Fibroblast of gingiva (primary cell): ENCODE results near the gene PPM1D.
"Not testable (repeated sequence)": the region's sequence is repeated elsewhere in the genome, so short reads cannot be mapped to it uniquely, and the experiment has no call there.

Experiments used
- DNase-seq: peaks from one replicate; pipeline ENCODE4 v3.0.0-alpha.2; 2011; ENCODE audit warnings: low read depth

Gene PPM1D

DNA sequence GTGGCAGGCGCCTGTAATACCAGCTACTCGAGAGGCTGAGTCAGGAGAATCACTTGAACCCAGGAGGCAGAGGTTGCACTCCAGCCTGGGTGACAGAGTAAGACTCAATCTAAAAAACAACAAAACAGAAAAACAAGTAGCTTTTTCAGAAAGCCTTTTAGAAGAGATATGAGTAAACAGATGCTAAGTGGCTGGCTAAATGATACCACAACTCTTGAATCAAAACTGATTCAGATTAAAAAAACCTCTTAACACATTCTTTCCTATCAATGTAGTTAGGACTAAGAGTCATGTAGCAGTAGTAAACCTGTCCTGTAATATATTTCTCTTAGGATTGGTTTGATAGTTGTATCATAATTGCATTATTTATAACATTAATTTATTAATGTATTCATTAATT lies 23.0 kb downstream of the PPM1D start:
- no peak for DNase-seq

DNA sequence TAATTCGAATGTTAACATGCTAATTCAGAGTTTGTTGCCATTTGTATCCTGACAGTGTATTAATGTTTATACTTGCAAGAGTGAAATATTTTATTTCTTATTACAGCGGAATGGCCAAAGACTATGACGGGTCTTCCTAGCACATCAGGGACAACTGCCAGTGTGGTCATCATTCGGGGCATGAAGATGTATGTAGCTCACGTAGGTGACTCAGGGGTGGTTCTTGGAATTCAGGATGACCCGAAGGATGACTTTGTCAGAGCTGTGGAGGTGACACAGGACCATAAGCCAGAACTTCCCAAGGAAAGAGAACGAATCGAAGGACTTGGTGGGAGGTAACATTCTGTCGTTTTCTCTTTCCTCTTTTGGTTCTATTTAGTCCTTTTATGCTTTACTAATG lies 23.4 kb downstream of the PPM1D start:
- no peak for DNase-seq

DNA sequence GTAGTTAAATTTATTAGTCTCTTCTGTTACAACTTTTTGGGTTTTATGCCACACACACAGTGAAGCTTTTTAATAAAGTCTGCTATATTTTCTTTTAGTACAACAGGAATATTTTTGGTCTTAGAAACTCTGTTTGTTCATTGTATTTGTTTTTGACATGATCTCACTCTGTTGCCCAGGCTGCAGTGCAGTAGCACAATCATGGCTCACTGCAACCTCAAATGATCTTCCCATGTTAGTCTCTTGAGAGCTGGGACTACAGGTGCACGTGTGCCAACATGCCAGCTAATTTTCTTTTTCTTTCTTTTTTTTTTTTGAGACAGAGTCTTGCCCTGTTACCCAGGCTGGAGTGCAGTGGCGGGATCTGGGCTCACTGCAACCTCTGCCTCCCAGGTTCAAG lies 27.1 kb downstream of the PPM1D start:
- no peak for DNase-seq

DNA sequence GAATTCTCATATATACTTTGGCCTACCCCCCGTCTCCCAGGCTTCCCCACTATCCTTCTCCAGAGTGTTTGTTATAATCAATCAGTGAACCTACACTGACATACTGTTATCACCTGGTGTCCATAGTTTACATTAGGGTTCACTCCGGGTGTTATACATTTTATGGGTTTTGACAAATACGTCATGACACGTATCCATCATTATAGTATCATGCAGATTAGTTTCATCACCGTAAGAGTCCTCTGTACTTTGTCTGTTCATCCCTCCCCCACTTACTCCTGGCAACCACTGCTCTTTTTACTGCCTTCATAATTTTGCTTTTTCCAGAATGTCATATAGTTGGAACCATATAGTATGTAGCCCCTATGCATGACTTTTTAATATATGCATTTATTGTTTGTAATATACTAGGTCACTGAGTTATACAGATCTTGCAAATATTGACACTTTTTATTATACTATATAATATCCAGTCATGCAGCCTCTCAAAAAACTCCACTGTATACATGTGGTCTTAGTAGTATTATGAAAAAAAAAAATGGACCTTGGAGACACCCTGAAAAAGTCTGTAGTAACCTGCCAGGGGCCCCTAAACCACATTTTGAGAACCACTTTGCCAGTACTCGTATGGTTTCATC lies 28.4 kb downstream of the PPM1D start:
- no peak for DNase-seq

DNA sequence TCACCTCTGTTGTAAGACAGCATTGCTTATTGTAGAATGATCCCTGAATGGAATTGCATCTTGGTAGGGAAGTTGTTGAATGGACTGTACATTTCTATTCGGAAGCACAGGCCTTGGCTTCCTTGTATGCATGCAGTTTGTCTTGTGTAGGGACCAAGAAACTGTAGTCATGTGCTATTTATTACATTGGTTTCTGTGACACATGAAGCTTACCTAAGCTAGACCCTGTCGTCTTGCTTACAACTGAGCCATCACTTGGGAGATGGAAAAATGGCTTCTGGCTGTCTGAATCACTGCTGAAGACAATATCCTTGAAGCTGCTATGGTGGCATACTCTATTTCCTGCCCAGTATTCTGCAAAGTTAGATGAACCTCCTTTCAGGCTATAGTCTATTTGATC lies 29.1 kb downstream of the PPM1D start:
- no peak for DNase-seq

- DNase-seq, result peak; percentile 17
These were observed 30.4 kb downstream of the PPM1D start for GRCh38 chr17:60630352-60630751.

GRCh38 chr17:60631119-60631518 lies 31.1 kb downstream of the PPM1D start:
- no peak for DNase-seq

- no peak for DNase-seq
These were observed 37.7 kb downstream of the PPM1D start for GRCh38 chr17:60637683-60638082.

GRCh38 chr17:60639019-60639330 lies 39.0 kb downstream of the PPM1D start:
- no peak for DNase-seq

DNA sequence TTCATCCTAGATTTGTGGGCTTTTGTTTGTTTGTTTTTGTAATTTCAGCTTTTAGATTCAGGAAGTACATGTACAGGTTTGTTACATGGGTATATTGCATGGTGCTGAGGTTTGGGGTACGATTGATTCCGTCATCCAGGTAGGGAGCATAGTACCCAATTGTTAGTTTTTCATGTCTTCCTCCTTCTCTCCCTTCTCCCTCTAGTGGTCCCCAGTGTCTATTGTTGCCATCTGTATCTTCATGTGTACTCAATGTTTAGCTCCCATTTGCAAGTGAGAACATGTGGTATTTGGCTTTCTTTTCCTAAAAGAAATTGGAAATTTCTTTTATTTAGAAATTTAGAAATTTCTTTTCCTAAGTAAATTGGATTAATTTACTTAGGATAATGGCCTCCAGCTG lies 40.5 kb downstream of the PPM1D start:
- peak; percentile 11 for DNase-seq

DNA sequence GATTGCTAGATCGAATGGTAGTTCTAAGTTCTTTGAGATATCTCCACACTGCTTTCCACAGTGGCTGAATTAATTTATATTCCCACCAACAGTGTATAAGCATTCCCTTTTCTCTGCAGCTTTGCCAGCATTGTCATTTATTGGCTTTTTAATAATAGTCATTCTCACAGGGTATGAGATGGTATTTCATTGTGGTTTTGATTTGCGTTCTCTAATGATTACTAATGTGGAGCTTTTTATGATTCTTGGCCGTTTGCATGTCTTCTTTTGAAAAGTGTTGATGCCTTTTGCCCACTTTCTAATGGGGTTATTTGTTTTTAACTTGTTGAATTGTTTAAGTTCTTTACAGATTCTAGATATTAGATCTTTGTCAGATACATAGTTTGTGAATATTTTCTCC lies 41.1 kb downstream of the PPM1D start:
- DNase-seq, result peak; percentile 48

DNA sequence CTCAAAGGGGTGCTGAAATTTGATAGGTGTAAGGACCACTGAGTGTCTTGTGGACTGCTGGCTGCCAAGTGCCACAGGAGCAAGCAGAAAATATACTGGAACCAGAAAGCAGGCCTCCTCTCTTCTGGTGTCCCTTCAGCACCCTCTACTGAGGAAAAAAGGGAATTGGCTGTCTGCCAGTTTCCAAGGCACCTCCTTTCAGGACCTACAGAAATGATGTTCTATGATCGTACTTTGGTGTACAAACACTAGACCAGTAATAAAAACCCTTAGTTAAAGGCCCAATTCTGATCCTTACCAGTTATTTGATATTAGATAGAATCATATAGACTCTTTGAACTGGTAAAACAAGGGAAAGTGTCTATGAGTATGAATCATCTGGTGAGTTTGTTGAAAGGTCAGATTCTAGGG lies 41.8 kb downstream of the PPM1D start:
- DNase-seq, result peak; percentile 68

DNA sequence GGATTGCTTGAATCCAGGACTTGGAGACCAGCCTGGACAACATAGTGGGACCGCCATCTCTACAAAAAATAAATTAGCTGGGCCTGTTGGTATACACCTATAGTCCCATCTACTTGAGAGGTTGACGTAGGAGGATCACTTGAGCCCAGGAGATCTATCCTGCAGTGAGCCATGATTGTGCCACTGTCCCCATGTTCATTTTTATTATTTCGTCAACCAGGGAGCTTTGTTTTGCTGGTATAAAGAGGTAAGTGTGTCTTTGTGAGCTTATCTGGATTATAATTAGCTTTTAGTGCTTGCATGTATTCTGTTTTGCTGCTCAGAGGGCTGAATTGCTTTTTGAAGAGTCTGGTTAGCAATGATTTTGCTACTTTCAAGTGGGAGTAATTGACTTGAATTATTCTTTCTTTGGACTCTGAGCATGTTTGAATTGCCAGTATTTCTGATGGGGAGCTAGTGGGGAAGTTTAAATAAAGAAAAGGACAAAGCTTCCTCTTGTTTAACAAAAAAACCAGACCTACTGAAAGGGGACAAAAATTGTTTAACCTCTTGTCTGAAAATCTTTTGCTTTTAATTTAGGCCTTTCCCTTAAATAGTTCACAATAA lies 46.0 kb downstream of the PPM1D start:
- no peak for DNase-seq

- no peak for DNase-seq
These were observed 46.7 kb downstream of the PPM1D start for GRCh38 chr17:60646701-60647100.

DNA sequence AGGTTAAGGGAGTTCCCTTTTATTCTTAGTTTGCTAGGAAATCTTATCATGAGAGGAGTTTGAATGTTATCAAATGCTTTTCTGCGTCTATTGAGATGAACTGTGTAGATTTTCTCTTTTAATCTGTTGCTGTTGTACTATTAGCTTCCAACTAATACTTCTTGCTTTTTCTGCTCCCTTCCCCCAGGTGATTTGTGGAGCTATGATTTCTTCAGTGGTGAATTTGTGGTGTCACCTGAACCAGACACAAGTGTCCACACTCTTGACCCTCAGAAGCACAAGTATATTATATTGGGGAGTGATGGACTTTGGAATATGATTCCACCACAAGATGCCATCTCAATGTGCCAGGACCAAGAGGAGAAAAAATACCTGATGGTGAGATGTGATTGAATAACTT lies 47.7 kb downstream of the PPM1D start:
- no peak for DNase-seq

DNA sequence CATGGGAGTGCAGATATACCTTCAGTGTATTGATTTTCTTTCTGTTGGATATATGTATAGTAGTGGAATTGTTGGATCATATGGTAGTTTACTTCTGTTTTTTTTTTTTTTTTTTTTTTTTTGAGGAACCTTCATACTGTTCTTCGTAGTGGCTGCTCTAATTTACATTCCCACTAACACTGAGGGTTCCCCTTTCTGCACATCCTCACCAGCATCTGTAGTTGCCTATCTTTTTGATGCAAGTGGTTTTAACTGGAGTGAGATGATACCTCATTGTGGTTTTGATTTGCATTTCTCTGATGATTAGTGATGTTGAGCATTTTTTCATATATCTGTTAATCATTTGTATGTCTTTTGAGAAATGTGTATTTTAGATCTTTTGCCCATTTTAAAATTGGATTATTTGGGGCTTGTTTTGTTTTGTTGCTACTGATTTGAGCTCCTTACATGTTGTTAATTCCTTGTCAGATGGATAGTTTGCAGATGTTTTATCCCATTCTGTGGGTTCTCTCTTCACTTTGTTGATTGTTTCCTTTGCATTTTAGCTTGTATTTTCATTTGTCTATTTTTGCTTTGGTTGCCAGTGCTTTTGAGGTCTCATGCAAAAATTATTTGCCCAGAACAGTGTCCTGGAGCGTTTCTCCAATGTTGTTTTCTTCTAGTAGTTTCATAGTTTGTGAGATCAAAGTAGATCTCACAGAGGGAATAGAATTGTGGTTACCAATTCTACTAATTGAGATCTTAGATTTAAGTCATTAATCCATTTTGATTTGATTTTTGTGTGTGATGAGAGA lies 52.7 kb downstream of the PPM1D start:
- DNase-seq, result no peak

DNA sequence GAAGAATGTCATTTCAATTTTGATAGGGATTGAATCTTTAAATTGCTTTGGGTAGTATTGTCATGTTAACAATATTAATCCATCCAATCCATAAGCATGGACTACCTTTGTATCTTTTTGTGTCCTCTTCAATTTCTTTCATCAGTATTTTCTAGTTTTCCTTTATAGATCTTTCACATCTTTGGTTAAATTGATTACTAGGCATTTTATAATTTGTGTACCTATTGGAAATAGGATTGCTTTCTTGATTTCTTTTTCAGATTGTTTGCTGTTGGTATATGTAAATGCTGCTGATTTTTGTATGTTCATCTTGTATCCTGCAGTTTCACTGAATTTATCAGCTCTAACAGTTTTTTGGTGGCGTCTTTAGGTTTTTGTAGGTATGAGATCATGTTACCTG lies 53.6 kb downstream of the PPM1D start:
- DNase-seq, result no peak

DNA sequence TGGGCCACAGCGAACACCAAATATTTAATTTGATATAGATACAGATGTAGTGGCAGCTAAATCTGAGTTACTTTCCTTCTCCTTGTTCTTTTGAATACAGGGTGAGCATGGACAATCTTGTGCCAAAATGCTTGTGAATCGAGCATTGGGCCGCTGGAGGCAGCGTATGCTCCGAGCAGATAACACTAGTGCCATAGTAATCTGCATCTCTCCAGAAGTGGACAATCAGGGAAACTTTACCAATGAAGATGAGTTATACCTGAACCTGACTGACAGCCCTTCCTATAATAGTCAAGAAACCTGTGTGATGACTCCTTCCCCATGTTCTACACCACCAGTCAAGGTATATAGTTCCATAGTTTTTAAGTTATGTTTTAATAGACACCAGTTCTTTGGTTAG lies 56.5 kb downstream of the PPM1D start:
- no peak for DNase-seq

- DNase-seq, result no peak
These were observed 59.2 kb downstream of the PPM1D start for GRCh38 chr17:60659156-60659555.

GRCh38 chr17:60661489-60661888 lies 61.5 kb downstream of the PPM1D start:
- no peak for DNase-seq

- DNase-seq, result peak; percentile 48
These were observed 64.0 kb downstream of the PPM1D start for GRCh38 chr17:60664022-60664421.

DNA sequence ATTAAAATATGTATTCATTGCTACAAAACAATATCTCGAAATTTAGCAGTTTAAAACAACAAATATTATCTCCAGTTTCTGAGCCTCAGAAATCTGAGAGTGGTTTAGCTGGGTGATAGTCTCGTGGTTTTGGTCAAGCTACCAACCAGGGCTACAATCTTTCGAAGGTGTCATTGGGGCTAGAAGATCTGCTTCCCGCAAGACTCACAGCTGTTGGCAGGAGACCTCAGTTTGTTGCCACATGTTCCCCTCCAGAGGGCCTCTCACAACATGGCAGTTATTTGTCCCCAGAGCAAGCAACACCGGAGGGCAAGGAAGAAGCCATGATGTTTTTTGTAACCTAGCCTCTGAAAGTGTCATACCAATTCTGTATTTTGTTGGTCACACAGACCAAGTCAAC lies 65.6 kb downstream of the PPM1D start:
- DNase-seq, result no peak

DNA sequence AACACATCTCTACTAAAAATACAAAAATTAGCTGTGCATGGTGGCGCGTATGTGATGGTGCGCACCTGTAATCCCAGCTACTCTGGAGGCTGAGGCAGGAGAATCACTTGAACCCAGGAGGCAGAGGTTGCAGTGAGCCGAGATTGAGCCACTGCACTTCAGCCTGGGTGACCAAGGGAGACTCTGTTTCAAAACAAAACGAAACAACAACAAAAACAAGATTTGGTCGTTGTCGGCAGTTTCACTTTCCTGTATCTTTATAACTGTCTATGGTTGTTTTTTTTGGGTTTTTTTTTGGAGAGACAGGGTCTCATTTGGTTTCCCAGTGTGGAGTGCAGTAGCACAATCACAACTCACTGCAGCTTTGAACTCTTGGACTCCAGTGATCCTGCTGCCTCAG lies 68.7 kb downstream of the PPM1D start:
- not testable (repeated sequence) for DNase-seq

DNA sequence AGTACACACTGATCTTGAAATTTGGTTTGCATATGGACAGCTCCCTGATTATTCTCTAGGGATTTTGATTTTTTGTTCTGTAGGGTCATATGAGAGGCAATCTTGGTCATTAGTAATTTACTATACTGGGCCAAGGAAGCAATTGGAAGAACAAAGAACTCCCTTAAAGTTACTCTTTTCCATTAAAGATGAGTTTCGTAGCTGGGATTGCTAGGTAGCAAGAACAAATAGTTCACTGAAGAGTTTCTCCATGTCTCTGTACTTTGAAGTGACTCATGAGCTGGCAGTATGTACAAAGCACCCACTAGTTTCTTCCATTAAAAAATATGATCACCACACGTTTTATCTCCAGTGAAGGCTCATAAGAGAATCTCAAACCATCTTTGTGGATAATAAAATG lies 71.5 kb downstream of the PPM1D start:
- peak; percentile 14 for DNase-seq
